Stimulated activated CD8-positive, alpha-beta memory T cell treated with anti-CD3 and anti-CD28 coated beads, Interleukin-12 subunit alpha, Interleukin-12 subunit beta, amount 100 ng/mL, for 24 hours (primary cell): ENCODE measurements around the gene UBE2F.
"Not testable (repeated sequence)": the region's sequence is repeated elsewhere in the genome, so short reads cannot be mapped to it uniquely, and the experiment has no call there.

Experiments
- DNase-seq: peaks from one replicate; pipeline ENCODE4 v3.0.0-alpha.2; 2020; ENCODE audit errors: extremely low read depth

Gene UBE2F

GRCh38 chr2:237944302-237944701, 22.5 kb upstream of the UBE2F start:
- no peak for DNase-seq

DNA sequence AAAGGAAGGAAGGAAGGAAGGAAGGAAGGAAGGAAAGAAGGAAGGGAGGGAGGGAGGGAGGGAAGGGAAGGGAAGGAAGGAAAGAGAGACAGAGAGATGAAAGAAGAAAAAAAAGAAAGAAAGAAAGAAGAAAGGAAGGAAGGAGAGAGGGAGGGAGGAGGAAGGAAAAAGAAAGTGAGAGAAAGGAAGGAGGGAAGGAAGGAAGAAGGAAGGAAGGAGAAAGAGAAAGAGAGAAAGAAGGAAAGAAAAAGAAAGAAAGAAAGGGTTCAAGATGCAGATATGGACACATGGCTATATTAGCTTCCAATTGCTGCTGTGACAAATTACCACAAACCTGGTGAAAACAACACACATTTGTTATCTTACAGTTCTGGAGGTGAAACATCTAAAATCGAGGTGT, 20.4 kb upstream of the UBE2F start:
- DNase-seq = no peak

DNA sequence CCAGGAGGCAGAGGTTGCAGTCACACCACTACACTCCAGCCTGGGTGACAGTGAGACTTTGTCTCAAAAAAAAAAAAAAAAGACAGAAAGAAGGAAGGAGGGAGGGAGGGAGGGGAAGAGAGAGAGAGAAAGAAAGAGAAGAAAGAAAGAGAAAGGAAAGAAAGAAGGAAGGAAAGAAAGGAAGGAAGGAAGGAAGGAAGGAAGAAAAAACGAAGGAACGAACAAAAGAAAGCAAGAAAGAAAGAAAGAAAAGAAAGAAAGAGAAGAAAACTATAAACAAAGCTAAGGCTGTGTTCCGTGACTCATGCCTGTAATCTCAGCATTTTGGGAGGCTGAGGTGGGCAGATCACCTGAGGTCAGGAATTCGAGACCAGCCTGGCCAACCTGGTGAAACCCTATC, 15.5 kb upstream of the UBE2F start:
- not testable (repeated sequence) for DNase-seq

- no peak for DNase-seq
Observed at GRCh38 chr2:237951878-237952277, 14.9 kb upstream of the UBE2F start.

- no peak for DNase-seq
Observed at GRCh38 chr2:237952851-237953250, 14.0 kb upstream of the UBE2F start.

GRCh38 chr2:237955640-237956401, 11.0 kb upstream of the UBE2F start:
- no peak for DNase-seq

DNA sequence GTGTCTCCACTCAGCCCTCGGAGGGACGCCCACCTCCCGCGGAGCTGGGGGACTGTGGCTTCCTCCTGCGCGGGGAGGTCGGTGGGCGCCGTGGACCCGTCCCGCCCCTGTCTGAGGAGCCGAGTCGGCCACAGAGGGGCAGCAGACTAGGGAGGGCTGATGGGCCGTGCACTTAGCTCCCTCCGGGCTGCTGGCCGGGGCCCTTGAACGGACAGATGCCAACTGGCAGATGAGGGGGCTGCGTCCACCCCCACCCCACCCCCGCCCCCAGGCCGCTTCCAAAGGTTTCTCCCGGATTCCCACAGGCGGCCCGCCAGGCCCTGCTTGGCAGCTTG, 10.4 kb upstream of the UBE2F start:
- no peak for DNase-seq

DNA sequence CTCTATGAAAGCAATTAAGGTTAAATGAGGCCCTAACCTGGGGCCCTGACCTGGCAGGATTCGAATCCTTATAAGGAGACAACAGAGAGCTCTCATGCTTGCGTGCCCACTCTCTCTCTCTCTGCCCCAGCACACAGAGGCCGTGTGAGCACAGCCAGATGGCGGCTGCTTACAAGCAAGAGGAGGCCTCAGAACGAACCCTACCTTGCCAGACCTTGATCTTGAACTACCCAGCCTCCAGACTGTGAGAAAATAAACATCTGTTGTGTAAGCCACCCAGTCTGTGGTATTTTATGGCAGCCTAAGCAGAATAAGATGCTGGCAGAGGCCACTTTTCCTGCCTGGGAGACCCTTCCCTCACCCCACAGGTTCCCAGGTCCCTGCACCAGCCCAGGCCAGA, 5.2 kb upstream of the UBE2F start:
- no peak for DNase-seq

GRCh38 chr2:237962432-237963084, 4.3 kb upstream of the UBE2F start:
- no peak for DNase-seq

- DNase-seq = not testable (repeated sequence)
Observed at GRCh38 chr2:237963490-237963991, 3.3 kb upstream of the UBE2F start.

DNA sequence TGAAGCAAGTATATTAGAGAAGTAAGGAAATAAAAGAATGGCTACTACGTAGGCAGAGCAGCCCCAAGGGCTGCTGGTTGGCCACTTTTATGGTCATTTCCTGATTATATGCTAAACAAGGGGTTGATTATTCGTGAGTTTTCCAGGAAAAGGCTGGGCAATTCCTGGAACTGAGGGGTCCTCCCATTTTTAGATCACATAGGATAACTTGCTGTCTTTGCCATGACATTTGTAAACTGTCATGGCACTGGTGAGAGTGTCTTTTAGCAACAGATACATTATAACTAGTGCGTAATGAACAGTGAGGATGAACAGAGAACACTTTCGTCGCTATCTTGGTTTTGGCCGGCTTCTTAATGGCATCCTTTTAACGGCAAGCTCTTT, 2.6 kb upstream of the UBE2F start:
- DNase-seq = no peak

- no peak for DNase-seq
Observed at GRCh38 chr2:237964578-237965404, 2.0 kb upstream of the UBE2F start.

DNA sequence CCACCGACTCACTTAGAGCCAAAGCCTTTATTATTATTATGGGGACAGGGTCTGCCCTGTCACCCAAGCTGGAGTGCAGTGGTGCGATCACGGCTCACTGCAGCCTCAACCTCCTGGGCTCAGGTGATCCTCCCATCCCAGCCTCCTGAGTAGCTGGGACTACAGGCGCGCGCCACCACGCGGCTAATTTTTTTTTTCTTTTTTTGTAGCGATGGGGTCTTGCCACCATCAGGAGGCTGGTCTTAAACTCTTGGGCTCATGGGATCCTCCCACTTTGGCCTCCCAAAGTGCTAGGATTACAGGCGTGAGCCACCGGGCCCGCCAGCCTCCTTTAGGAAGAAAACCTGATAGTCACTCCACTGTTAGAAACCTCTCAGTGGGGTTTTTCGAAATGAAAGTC, 970 bp upstream of the UBE2F start:
- not testable (repeated sequence) for DNase-seq

DNA sequence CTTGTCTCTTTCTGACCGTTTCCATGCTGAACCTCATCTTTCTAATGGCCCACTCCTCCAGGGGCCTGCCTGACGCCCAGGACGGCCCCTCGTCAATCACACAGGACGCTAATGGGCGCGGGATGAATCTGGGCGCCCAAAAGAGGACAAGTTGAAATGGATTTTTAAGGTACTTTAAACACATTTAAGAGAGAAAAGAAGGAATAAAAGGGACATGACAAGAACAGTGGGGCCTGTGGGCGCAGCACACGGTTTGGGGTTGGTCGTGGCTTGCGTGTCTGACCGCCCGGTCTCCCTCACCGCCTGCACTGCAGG, 607 bp upstream of the UBE2F start:
- no peak for DNase-seq

DNA sequence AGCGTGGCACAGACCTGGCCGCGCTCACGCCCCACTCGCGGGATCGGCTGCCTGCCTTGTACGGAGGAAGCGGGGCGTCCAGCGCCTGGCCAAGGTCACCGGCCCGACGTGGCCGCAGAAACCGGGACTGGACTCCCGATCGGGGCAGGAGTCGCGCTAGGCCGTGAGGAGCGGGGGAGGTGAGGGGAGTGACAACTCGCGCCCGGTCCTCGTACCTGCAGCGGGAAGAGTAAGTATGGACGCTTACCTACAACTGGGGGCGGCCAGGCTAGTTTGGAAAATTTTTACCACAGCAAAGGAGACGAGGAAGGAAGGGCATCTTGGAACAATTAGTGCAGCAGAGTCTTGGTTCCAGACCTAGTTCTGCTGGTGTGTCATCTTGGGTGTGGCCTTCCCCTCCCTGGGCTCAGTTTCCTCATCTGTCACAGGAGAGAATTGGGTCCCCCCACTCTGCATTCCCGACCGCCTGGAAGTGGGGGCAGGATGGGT, 693 bp downstream of the UBE2F start:
- DNase-seq = no peak

- DNase-seq = no peak
Observed at GRCh38 chr2:237968048-237968862, 1.4 kb downstream of the UBE2F start.

DNA sequence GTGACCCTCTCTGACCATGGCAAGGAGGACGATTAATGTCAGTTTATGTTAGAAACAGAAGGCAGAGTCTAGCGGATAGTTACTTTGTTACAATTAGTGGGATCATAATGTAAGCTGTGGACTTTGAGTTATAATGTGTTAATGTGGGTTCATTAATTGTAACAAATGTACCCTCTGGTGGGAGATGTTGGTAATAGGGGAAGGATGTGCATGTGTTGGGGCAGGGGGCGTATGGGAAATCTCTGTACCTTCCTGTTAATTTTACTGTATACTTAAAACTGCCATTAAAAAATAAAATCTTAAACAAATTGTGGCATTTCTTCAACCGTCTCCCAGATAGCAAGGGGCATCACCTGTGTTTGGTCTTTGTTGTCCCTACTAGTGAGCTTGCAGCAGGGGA, 4.8 kb downstream of the UBE2F start:
- no peak for DNase-seq

DNA sequence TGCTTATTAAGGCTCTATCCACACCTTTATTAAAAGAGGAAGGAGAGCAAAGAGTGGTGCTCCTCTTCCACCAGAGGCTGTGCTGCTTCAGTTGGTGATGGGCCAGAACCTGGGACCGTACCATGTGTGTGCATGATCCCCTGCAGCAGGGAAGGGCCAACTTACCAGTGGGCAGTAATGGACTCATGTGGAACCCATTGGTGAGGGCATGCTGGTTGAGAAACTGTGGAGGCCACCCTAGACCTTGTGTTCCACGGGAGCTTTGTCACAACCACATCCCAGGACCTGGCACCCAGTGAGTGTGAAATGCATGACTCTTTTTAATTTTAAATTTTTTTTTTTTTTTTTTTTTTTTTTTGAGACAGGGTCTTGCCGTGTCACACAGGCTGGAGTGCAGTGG, 5.4 kb downstream of the UBE2F start:
- no peak for DNase-seq

GRCh38 chr2:237972936-237973335, 6.1 kb downstream of the UBE2F start:
- DNase-seq = no peak

GRCh38 chr2:237977380-237977779, 10.6 kb downstream of the UBE2F start:
- no peak for DNase-seq

- no peak for DNase-seq
Observed at GRCh38 chr2:237978058-237978712, 11.4 kb downstream of the UBE2F start.
